Endothelial cell of umbilical vein (primary cell): ENCODE data around the gene FGF16. TPM values are rescaled to one million over a fixed set of nuclear protein-coding genes. Genes with fewer than 3 reads are reported as not detected.

Experiments
- BruUV-seq: library from RNA; stranded (reverse); fragments of 400-500 nt; replicated peaks from 2 replicates; lab custom pipeline; 2021; lab: Mats Ljungman, UMichigan
- CTCF ChIA-PET: fragments of 300-600, 350-600 bp; sonication (Branson Sonifier 250); formaldehyde crosslinking; loops from one replicate; lab custom pipeline; 2021; ENCODE audit warnings: antibody characterized with exemption, inconsistent platforms; lab: Charles Lee
- POLR2A ChIA-PET: fragments of 300-600, 350-600 bp; sonication (Branson Sonifier 250); formaldehyde crosslinking; loops from one replicate; lab custom pipeline; 2021; ENCODE audit warnings: antibody characterized with exemption, inconsistent platforms; lab: Charles Lee
- DNase-seq: peaks from one replicate; pipeline ENCODE4 v3.0.0-alpha.2; 2011; ENCODE audit warnings: low read depth, low spot score
- FAIRE-seq: peaks from 2 replicates; lab custom pipeline; 2011; peaks lifted over from hg19 to GRCh38; lab: Jason Lieb, UNC
- H2AFZ ChIP-seq: 2 replicates; pipeline ENCODE4 v1.6.0; 2012; ENCODE audit warnings: low read depth, low read length, control low read depth, inconsistent platforms
- H3K27ac ChIP-seq: 2 replicates; pipeline ENCODE4 v1.5.1; 2011; ENCODE audit warnings: low read depth, mild to moderate bottlenecking, control low read depth, low read length, moderate library complexity; ENCODE audit not compliant: insufficient read depth
- H3K27me3 ChIP-seq, 2 experiments: 2 replicates each; pipeline versions ENCODE4 v1.6.0 to v1.6.1; 2011; ENCODE audit warnings: low read length in 2 of 2, mixed read lengths in 1 of 2; ENCODE audit not compliant: control insufficient read depth in 2 of 2, insufficient read depth in 2 of 2
- H3K36me3 ChIP-seq, 2 experiments: 2 replicates in 1 of 2; 3 replicates in 1 of 2; pipeline ENCODE4 v1.5.1; 2011; ENCODE audit warnings: low read length in 2 of 2, mild to moderate bottlenecking in 1 of 2, moderate library complexity in 1 of 2; ENCODE audit not compliant: control insufficient read depth in 2 of 2, insufficient read depth in 2 of 2; ENCODE audit errors: extremely low read depth in 1 of 2
- H3K4me1 ChIP-seq: 3 replicates; pipeline ENCODE4 v1.5.1; 2011; ENCODE audit warnings: mild to moderate bottlenecking, low read length; ENCODE audit not compliant: control insufficient read depth, insufficient read depth; ENCODE audit errors: extremely low read depth
- H3K4me2 ChIP-seq: 2 replicates; pipeline ENCODE4 v1.6.1; 2011; ENCODE audit warnings: low read length, control low read depth, mixed read lengths; ENCODE audit not compliant: insufficient read depth
- H3K4me3 ChIP-seq, 3 experiments: fragments of 200-600 bp in 1 of 3; sonication (generic), shearing (Covaris generic) in 1 of 3; replicated peaks in 1 of 3; 2 replicates each; pipeline ENCODE4 v1.5.1; 2011 to 2016; ENCODE audit warnings: control low read depth in 3 of 3, low read length in 3 of 3, mild to moderate bottlenecking in 2 of 3, inconsistent platforms in 1 of 3, low read depth in 1 of 3, moderate library complexity in 1 of 3; ENCODE audit not compliant: insufficient read depth in 1 of 3
- H3K79me2 ChIP-seq: 2 replicates; pipeline ENCODE4 v1.6.0; 2012; ENCODE audit warnings: low read length, inconsistent platforms; ENCODE audit not compliant: control insufficient read depth, insufficient read depth
- H3K9ac ChIP-seq: replicated peaks from 2 replicates; pipeline ENCODE3; 2011; ENCODE audit warnings: low read length, control low read depth; ENCODE audit not compliant: insufficient read depth; ENCODE audit errors: extremely low read depth
- H3K9me1 ChIP-seq: replicated peaks from 3 replicates; pipeline ENCODE4 v1.6.0; 2011; ENCODE audit warnings: mild to moderate bottlenecking, low read length; ENCODE audit not compliant: control insufficient read depth, insufficient read depth; ENCODE audit errors: extremely low read depth
- H3K9me3 ChIP-seq: replicated peaks from 2 replicates; pipeline ENCODE4 v1.5.1; 2012; ENCODE audit warnings: low read length, inconsistent platforms; ENCODE audit not compliant: control insufficient read depth, insufficient read depth
- H4K20me1 ChIP-seq: replicated peaks from 2 replicates; pipeline ENCODE3; 2011; ENCODE audit warnings: mild to moderate bottlenecking, low read length; ENCODE audit not compliant: control insufficient read depth, insufficient read depth; ENCODE audit errors: extremely low read depth
- CTCF ChIP-seq, 2 donors: IDR thresholded peaks; 1 replicate in 1 of 2; 2 replicates in 1 of 2; pipeline ENCODE4 v1.5.1; 2011; ENCODE audit warnings: low read length in 2 of 2, mild to moderate bottlenecking in 2 of 2, moderate library complexity in 2 of 2, control low read depth in 1 of 2, inconsistent platforms in 1 of 2, low read depth in 1 of 2; ENCODE audit not compliant: insufficient read depth in 1 of 2; ENCODE audit errors: extremely low read depth in 1 of 2
- FOS ChIP-seq: IDR thresholded peaks from 2 replicates; pipeline ENCODE4 v1.6.1; 2011; ENCODE audit warnings: mild to moderate bottlenecking, low read length, moderate library complexity, borderline replicate concordance; ENCODE audit not compliant: insufficient read depth
- MAX ChIP-seq: IDR thresholded peaks from 2 replicates; pipeline ENCODE4 v1.6.1; 2011; ENCODE audit not compliant: insufficient read depth, insufficient read length
- MYC ChIP-seq: IDR thresholded peaks from one replicate; pipeline ENCODE4 v1.6.1; 2011; ENCODE audit warnings: mild to moderate bottlenecking, low read depth, low read length
- dilution Hi-C: fragments of 300-500 bp; cut with MboI; formaldehyde crosslinking; loops from one replicate; pipeline ENCODE4 v1.15.0; 2019; ENCODE audit warnings: low sequenced_read_pairs; ENCODE audit not compliant: extremely low pct_ligation_motif_present
- intact Hi-C: fragments of 100-400 bp; cut with micrococcal nuclease; formaldehyde crosslinking; loops from one replicate; pipeline ENCODE4 v1.10.0; 2022
- polyA plus RNA-seq, 4 experiments: library from polyadenylated mRNA; depleted of rRNA in 3 of 4; stranded (reverse) in 3 of 4; unstranded in 1 of 4; fragments of >200 nt; gene quantifications; 2 replicates each; pipeline versions ENCODE4 v1.2.1 to v1.2.3, GENCODE V29; 2011 to 2012; ENCODE audit warnings: missing spikeins in 1 of 4
- total RNA-seq: library from RNA; stranded (reverse); gene quantifications from 2 replicates; pipeline ENCODE4 v1.2.3, GENCODE V29; 2021

Gene FGF16
- total and polyA plus RNA-seq, 2 donors (not counting 3 experiments of a cell fraction or from before 2014, with no cell fraction given): 3.1 to 3.8 TPM

GRCh38 chrX:77450415-77450814 lies 3.2 kb downstream of the FGF16 start:
- Histone ChIP-seq H2AFZ (no peak overlapping the region), H3K9ac (no peak overlapping the region)
- peak; percentile 37 for FAIRE-seq

More at GRCh38 chrX:77450415-77450814, 3.2 kb downstream of the FGF16 start:
- H3K4me2 ChIP-seq: no peak overlapping the region
- no peaks in the 10 kb centered on the region for H3K27me3 ChIP-seq
- peaks cover 47% of the 10 kb centered on the region for H3K4me1 ChIP-seq
- H3K9me3 ChIP-seq: no peaks in the 10 kb centered on the region
- dilution Hi-C loops: no loop called here
- no peaks in the 10 kb centered on the region for H4K20me1 ChIP-seq
- DNase-seq: no peak
- TF ChIP-seq MYC (no peak), MAX (no peak), FOS (no peak), CTCF (IDR thresholded peaks at IDR 0.05; ENCODE audit: extremely low read depth in 1 of 2, insufficient read depth in 1 of 2, low read depth in 1 of 2, low read length in 2 of 2) (no peak)
- H3K36me3 ChIP-seq: no peaks in the 10 kb centered on the region
- no TSS peak for BruUV-seq
- H3K9me1 ChIP-seq: no peaks in the 10 kb centered on the region
- H3K79me2 ChIP-seq: peaks cover 40% of the 10 kb centered on the region
- ChIA-PET POLR2A (no interaction called here), CTCF (no interaction called here)
- intact Hi-C loops: no loop called here
- peak overlapping the region; percentile 22 for H3K27ac ChIP-seq
- H3K4me3 ChIP-seq: no peak overlapping the region
